Memory B cell (primary cell): Measurements from ENCODE around the gene EVPLL.
"Not testable (repeated sequence)": the region's sequence is repeated elsewhere in the genome, so short reads cannot be mapped to it uniquely, and the experiment has no call there.

ENCODE experiments used
- ATAC-seq: fragments of 150-1000 bp; cut with Tn5 transposase; 2 replicates; pipeline ENCODE4 v1.10.0; 2021; ENCODE audit warnings: low read depth, mild to moderate bottlenecking, moderate library complexity
- DNase-seq, 2 donors: peaks; one replicate each; pipeline ENCODE4 v3.0.0; 2022; ENCODE audit warnings: low spot score in 2 of 2
- H3K27ac Mint-ChIP-seq: one replicate; pipeline ENCODE4 v1.8.0; 2022; ENCODE audit warnings: mild to moderate bottlenecking, moderate library complexity, mixed read lengths
- H3K27me3 Mint-ChIP-seq: one replicate; pipeline ENCODE4 v1.8.0; 2022; ENCODE audit warnings: mixed read lengths
- H3K36me3 Mint-ChIP-seq: one replicate; pipeline ENCODE4 v1.8.0; 2022; ENCODE audit warnings: mild to moderate bottlenecking, mixed read lengths
- H3K4me1 Mint-ChIP-seq: one replicate; pipeline ENCODE4 v1.8.0; 2022; ENCODE audit warnings: mixed read lengths
- H3K4me3 Mint-ChIP-seq: one replicate; pipeline ENCODE4 v1.8.0; 2022; ENCODE audit warnings: mild to moderate bottlenecking, moderate library complexity, mixed read lengths
- H3K9me3 Mint-ChIP-seq: one replicate; pipeline ENCODE4 v1.8.0; 2022; ENCODE audit warnings: mixed read lengths

The EVPLL gene

GRCh38 chr17:18425593-18425992 is 48.0 kb downstream of the EVPLL start:
- H3K27ac Mint-ChIP-seq, H3K4me1 Mint-ChIP-seq, H3K4me3 Mint-ChIP-seq, H3K36me3 Mint-ChIP-seq, DNase-seq, H3K27me3 Mint-ChIP-seq, H3K9me3 Mint-ChIP-seq, ATAC-seq: not testable (repeated sequence)

GRCh38 chr17:18426639-18427038 is 49.1 kb downstream of the EVPLL start:
- not testable (repeated sequence) for H3K36me3 Mint-ChIP-seq, H3K9me3 Mint-ChIP-seq, H3K4me3 Mint-ChIP-seq, H3K27me3 Mint-ChIP-seq, DNase-seq, H3K4me1 Mint-ChIP-seq, ATAC-seq, H3K27ac Mint-ChIP-seq

GRCh38 chr17:18432206-18432605 is 54.6 kb downstream of the EVPLL start:
- not testable (repeated sequence) for H3K36me3 Mint-ChIP-seq, H3K27me3 Mint-ChIP-seq, H3K4me1 Mint-ChIP-seq, ATAC-seq, H3K27ac Mint-ChIP-seq, DNase-seq, H3K4me3 Mint-ChIP-seq, H3K9me3 Mint-ChIP-seq
